ENCODE data around the gene PNRC2.
"Not testable (repeated sequence)": the region's sequence is repeated elsewhere in the genome, so short reads cannot be mapped to it uniquely, and the experiment has no call there.

Gene PNRC2

DNA sequence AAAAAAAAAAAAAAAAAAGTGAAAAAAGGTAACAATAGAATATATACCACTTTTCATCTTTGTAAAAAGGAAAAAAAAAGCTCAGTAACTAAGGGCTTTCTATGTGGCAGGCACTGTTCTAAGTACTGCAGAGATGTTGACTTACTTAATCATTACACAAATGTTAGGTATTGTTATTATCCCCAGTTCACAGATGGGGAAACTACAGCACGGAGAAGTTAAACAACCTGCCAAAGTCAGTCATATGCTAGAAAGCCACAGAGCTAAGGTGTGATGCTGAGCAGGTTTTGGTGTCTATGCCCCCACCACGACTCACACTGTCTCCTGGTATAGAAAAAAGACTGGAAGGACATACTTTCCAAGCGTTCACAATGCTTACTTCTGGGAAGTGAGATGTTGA lies 6.6 kb upstream of the PNRC2 start:
- DNase-seq (ENCODE audit: low read depth), result no peak

- no peak for DNase-seq (ENCODE audit: low read depth)
Observed at GRCh38 chr1:23957096-23957495, 2.5 kb upstream of the PNRC2 start.

DNA sequence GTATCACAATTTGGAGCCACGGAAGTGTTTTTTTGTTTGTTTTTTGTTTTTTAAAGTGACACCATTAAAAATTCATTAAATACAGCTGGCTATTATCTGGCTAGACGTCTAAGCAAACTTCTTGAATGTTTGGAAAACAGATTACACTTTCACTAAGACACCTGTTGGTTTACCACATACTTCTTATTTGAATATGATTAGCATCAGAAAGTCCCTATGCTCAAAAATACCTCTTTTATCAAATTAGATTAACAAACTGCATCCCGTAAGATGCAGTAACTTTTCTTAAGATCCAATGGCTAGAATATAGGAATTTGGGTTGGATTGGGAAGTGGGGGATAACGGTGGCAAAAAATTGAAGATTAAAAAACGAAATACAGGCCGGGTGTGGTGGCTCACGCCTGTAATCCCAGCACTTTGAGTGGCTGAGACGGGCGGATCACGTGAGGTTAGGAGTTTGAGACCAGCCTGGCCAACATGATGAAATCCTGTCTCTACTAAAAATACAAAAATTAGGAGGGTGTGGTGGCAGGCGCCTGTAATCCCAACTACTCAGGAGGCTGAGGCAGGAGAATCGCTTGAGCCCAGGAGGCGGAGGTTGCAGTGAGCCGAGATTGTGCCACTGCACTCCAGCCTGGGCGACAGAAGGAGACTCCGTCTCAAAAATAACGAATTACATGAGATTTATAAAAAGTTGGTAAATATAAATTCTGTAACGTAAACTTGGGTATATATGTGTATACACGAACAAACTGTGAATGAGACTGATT lies 1.4 kb upstream of the PNRC2 start:
- DNase-seq (ENCODE audit: low read depth), result not testable (repeated sequence)

- DNase-seq (ENCODE audit: low read depth), result peak; percentile 94
Observed at GRCh38 chr1:23958810-23959460, 693 bp upstream of the PNRC2 start.

GRCh38 chr1:23960291-23961020 lies 828 bp downstream of the PNRC2 start:
- peak; percentile 51 for DNase-seq (ENCODE audit: low read depth)

GRCh38 chr1:23963617-23964234 lies 4.1 kb downstream of the PNRC2 start:
- DNase-seq (ENCODE audit: low read depth), result no peak

- no peak for DNase-seq (ENCODE audit: low read depth)
Observed at GRCh38 chr1:23964235-23964668, 4.6 kb downstream of the PNRC2 start.

DNA sequence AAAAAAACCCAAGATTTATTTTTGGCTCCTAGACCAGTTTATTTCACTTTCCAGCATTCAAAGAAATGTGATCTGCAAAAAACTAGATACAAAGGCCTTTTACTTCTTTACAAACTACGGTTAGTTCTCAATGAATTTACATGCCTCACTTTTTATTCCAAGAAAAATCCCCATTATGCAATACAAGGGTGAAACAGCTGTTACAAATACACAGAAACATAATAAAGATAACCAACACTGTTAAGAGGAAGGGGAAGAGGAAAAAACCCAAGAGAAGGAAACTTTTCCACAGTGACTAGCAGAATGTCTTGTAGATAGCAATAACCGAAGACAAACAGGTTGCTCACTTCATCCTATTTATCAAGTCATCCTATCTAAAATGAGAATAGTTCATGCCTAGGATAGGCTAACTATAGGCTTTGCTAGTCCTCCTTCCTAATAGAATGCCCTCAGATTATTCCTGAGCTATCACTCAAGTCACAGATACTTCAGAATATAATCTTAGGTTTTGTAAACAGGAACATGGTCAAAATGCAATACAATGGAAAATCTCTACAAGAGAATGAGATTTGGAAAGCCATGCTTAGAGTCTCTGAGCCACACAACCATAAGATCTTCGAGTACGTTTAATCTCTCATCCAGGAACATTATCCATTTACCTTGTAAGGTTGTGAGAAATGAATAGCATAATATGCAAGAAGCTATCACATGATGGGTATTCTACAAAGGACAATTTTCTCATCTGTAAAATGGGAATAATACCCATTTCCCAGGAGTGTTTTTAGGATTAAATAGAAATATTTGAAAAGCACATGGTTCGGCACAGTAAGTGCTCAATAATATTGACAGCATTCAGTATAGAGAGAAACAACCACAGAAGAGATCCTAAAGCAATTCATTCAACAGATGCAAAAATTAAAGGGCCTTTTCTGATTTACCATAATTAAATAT lies 5.4 kb downstream of the PNRC2 start:
- DNase-seq (ENCODE audit: low read depth), result no peak

GRCh38 chr1:23966973-23967493 lies 7.4 kb downstream of the PNRC2 start:
- no peak for DNase-seq (ENCODE audit: low read depth)

GRCh38 chr1:23967871-23968270 lies 8.2 kb downstream of the PNRC2 start:
- no peak for DNase-seq (ENCODE audit: low read depth)

GRCh38 chr1:23977187-23977853 lies 17.7 kb downstream of the PNRC2 start:
- DNase-seq (ENCODE audit: low read depth), result no peak

DNA sequence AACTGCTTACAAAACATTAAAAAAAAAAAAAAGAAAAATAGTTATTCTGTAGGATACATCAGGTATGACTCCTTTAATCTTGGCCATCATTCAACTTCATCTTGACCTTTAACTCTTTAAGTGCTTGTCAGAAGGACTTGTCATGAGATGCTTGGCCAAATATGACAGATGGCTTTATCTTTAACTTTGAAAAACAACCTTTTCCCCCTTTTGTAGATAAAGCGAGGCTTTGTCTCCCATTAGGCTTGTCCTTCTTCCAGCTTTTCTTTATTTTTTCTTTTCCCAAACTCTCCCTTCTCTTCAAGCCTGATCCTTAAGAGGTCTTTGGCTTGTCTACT lies 18.2 kb downstream of the PNRC2 start:
- peak; percentile 33 for DNase-seq (ENCODE audit: low read depth)

DNA sequence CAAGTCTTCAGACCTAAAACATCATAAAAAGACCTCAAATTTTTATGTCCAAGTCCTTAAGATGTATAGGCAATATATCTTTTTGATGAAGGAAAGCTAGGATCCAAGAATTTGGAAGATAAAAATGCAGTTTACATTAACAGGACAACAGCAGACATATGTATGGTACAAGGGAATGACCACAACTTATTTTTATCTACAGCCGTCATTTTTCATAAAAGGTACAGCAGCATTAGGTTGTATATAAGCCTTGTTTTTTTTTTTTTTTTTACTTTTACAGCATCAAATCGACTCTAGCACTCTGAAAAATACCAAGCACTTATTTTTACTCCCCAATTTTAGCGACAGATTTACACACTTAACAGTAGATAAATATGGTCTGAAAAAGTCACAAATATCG lies 19.2 kb downstream of the PNRC2 start:
- no peak for DNase-seq (ENCODE audit: low read depth)

GRCh38 chr1:23979387-23979880 lies 19.8 kb downstream of the PNRC2 start:
- no peak for DNase-seq (ENCODE audit: low read depth)

DNA sequence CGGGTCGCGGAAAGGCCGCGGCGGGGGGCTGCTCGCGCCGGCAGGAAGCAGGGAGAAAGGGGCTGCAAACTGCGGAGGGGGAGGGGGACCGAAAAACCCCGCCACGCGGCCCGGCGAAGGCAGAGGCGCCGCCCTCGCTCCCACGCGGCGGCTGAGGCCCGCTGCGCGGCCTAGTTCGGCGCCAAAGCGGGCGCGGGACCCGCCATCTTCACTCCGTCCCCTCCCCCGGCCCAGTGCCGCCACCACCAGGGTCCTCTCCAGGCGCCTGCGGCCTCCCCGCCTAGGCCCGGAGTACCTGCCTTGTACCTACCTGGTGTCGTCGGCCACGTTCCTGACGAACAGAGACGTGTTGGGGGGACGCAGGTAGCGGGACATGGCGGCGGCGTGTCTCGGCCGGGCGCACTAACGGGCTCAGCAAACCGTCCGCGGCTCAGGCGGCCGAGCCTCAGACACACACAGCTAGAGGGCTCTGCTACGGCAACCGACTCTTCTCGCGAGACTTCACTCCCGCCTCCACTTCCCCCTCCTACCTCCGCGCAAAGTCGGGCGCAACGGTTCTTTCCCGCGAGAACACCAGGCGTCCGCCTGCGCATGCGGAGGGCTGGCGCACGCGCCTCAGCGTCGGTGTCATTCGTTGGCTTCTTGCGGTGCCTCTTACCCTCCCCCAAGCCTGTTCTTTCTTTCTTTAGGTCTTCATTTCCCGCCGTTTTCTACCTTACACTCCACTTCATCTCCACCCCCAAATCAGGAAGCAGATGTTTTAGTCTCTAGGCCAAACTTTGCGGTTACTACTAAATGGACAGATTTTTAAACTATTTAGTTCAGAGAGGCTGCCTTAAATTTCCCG lies 20.5 kb downstream of the PNRC2 start, which contains the start of gene SRSF10:
TSS of gene SRSF10 (minus strand) at position 447 of the 847 bp plus-strand sequence. CDS start at position 375, 72 bp downstream.
- DNase-seq (ENCODE audit: low read depth), result peak; percentile 98

GRCh38 chr1:23980728-23981070 lies 21.1 kb downstream of the PNRC2 start:
- DNase-seq (ENCODE audit: low read depth), result peak; percentile 83

GRCh38 chr1:23984417-23985186 lies 25.0 kb downstream of the PNRC2 start:
- DNase-seq (ENCODE audit: low read depth), result peak; percentile 32

DNA sequence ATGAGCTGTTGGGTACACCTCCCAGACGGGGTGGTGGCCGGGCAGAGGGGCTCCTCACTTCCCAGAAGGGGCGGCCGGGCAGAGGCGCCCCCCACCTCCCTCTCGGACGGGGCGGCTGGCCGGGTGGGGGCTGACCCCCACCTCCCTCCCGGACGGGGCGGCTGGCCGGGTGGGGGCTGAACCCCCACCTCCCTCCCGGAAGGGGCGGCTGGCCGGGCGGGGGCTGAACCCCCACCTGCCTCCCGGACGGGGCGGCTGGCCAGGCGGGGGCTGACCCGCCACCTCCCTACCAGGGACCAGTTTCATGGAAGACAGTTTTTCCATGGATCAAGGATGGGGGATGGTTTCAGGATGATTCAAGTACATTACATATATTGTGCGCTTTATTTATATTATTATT lies 27.4 kb downstream of the PNRC2 start:
- not testable (repeated sequence) for DNase-seq (ENCODE audit: low read depth)

DNA sequence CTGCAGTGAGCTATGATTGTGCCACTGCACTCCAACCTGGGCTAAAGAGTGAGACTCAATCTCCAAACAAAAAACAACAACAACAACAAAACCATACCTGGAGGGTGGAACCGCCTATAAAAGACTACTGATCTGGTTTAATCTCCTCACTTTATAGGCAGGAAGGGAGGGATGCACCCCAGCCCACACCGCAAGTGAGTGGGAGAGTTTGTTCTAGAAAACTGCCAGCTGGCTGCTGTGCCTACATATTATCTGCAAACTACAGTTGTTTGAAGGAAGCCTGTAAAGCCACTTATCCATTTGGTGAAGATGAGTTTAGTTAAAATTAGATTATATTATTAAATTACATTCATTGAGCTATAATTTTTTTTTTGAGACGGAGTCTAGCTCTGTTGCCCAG lies 29.6 kb downstream of the PNRC2 start:
- DNase-seq (ENCODE audit: low read depth), result no peak
